HG03025 (cell line): ENCODE results near the gene MTX3.

Source experiments
- ATAC-seq: cut with Tn5 transposase; IDR thresholded peaks from one replicate; pipeline ENCODE4 v1.9.1; 2021; ENCODE audit warnings: mild to moderate bottlenecking, moderate library complexity; ENCODE audit not compliant: unreplicated experiment, low FRiP score

Gene MTX3

GRCh38 chr5:79936646-79937216 lies 54.3 kb downstream of the MTX3 start:
- no peak for ATAC-seq

DNA sequence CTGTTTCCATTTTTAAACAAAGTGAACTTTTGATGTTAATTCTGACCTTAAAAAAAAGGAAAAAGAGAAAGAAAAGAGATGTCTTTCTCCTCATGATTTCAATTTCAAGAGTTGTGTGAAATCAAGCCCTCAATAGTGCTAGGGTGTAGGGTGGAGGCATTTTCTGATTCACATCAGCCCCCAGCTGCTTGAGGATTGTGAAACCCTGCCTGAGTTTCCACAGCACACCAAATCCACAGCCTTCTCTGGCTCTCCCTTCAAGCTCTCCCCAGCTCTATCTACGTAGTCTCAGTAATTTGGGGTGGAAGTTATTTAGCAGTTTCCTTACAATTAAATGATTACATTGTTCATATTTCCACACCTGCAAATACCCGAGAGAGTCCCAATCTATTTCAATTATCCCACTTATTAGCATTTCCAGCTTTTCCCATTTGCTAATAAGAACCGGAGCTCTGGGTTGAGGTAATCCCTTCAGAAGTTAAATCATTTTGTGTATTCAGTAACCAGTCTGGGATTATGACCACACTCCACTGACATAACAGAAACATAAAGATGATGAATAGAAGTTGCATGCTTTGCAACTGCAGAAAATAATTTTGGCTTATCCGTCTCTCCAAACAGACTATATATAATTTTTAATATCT lies 54.9 kb downstream of the MTX3 start:
- no peak for ATAC-seq

DNA sequence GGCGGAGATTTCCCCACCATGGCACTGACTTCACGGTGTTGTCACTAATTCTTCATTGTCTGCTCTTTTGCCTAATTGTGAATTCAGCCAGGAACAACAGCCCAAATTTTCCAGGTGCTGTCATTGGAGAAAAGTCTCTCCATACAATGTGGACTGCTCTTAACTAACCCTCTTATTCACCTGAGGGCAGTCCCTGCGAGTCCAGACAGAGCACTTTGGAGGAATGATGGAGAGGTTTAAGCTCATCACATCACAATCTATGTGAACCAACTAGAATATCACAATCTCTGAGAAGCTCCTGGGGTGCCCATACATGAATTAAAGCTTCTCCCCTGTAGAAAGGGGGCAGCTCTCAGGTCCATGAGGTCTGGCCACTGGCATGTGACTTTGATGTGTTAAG lies 56.4 kb downstream of the MTX3 start:
- no peak for ATAC-seq

GRCh38 chr5:79932510-79933504 lies 58.3 kb downstream of the MTX3 start:
- no peak for ATAC-seq

GRCh38 chr5:79931866-79932265 lies 59.2 kb downstream of the MTX3 start:
- no peak for ATAC-seq

- ATAC-seq: no peak
Observed at GRCh38 chr5:79931409-79931808, 59.7 kb downstream of the MTX3 start.

- ATAC-seq: no peak
Observed at GRCh38 chr5:79929095-79929494, 62.0 kb downstream of the MTX3 start.
